HepG2 (cell line): ENCODE results near the gene FZD7. TPM values are rescaled to one million over a fixed set of nuclear protein-coding genes. Genes with fewer than 3 reads are reported as not detected.

Experiments used
- ATAC-seq: fragments of 200-7000 bp; cut with Tn5 transposase; 3 replicates; pipeline ENCODE4 v1.9.1; 2020; ENCODE audit warnings: mild to moderate bottlenecking, moderate library complexity
- BruUV-seq: library from RNA; stranded (reverse); fragments of 400-500 nt; replicated peaks from 2 replicates; lab custom pipeline; 2021; lab: Mats Ljungman, UMichigan
- CTCF ChIA-PET: fragments of 300-600 bp; formaldehyde crosslinking; extraction: SDS; loops from one replicate; lab custom pipeline; 2021; ENCODE audit warnings: low total read pairs, inconsistent platforms, low intra/inter-chr PET ratio; lab: Yijun Ruan, JAX
- POLR2A ChIA-PET: fragments of 350-600 bp; sonication (Branson Sonifier 250); formaldehyde crosslinking; loops from one replicate; lab custom pipeline; 2020; ENCODE audit warnings: antibody characterized with exemption, inconsistent platforms; lab: Yijun Ruan, JAX
- DNase-seq: peaks from one replicate; pipeline ENCODE4 v3.0.0-alpha.2; 2015; ENCODE audit warnings: low spot score
- FAIRE-seq: peaks from 3 replicates; lab custom pipeline; 2011; peaks lifted over from hg19 to GRCh38; lab: Jason Lieb, UNC
- H2AFZ ChIP-seq: one replicate; pipeline ENCODE4 v1.6.1; 2011; ENCODE audit warnings: low read length, inconsistent platforms
- H3K27ac ChIP-seq: fragments of 300-600 bp; 3 replicates; pipeline ENCODE4 v1.8.0; 2011; ENCODE audit warnings: mixed run types, mild to moderate bottlenecking, mixed read lengths, low read length, inconsistent platforms; ENCODE audit not compliant: insufficient read depth; ENCODE audit errors: extremely low read length
- H3K27me3 ChIP-seq, 2 experiments: fragments of 200-600 bp in 1 of 2; 2 replicates in 1 of 2; 3 replicates in 1 of 2; pipeline versions ENCODE4 v1.6.0 to v1.8.0; 2011; ENCODE audit warnings: low read length in 2 of 2, mild to moderate bottlenecking in 2 of 2, moderate library complexity in 2 of 2, inconsistent platforms in 1 of 2; ENCODE audit not compliant: insufficient read depth in 2 of 2, control insufficient read depth in 1 of 2
- H3K36me3 ChIP-seq, 2 experiments: fragments of 200-600 bp in 1 of 2; replicated peaks in 1 of 2; 2 replicates in 1 of 2; 3 replicates in 1 of 2; pipeline versions ENCODE4 v1.5.1 to v1.8.0; 2011; ENCODE audit warnings: low read length in 2 of 2, inconsistent platforms in 1 of 2; ENCODE audit not compliant: insufficient read depth in 2 of 2, control insufficient read depth in 1 of 2
- H3K4me1 ChIP-seq: 2 replicates; pipeline ENCODE4 v1.5.1; 2012; ENCODE audit warnings: low read length, inconsistent platforms; ENCODE audit not compliant: insufficient read depth
- H3K4me2 ChIP-seq: 2 replicates; pipeline ENCODE4 v1.6.0; 2011; ENCODE audit warnings: low read depth, low read length, inconsistent platforms
- H3K4me3 ChIP-seq, 3 experiments: fragments of 200-600 bp in 1 of 3; sonication (generic), shearing (Covaris generic) in 1 of 3; replicated peaks in 1 of 3; 2 replicates each; pipeline ENCODE4 v1.5.1; 2011 to 2016; ENCODE audit warnings: low read length in 3 of 3, inconsistent platforms in 2 of 3, low read depth in 2 of 3, mild to moderate bottlenecking in 2 of 3, control low read depth in 1 of 3, mixed read lengths in 1 of 3; ENCODE audit not compliant: insufficient read depth in 1 of 3
- H3K79me2 ChIP-seq: one replicate; pipeline ENCODE4 v1.6.1; 2011; ENCODE audit warnings: low read length, inconsistent platforms; ENCODE audit not compliant: insufficient read depth
- H3K9ac ChIP-seq: 2 replicates; pipeline ENCODE4 v1.6.0; 2011; ENCODE audit warnings: mild to moderate bottlenecking, low read depth, low read length, inconsistent platforms; ENCODE audit not compliant: insufficient read depth
- H3K9me3 ChIP-seq: 2 replicates; pipeline ENCODE4 v1.5.1; 2012; ENCODE audit warnings: mild to moderate bottlenecking, low read length
- H4K20me1 ChIP-seq: 2 replicates; pipeline ENCODE4 v1.6.0; 2011; ENCODE audit warnings: inconsistent platforms, mild to moderate bottlenecking, low read length, moderate library complexity; ENCODE audit not compliant: insufficient read depth
- FOXC1 ChIP-seq: sonication (generic); formaldehyde crosslinking; IDR thresholded peaks from 2 replicates; pipeline ENCODE4 v1.8.0; 2022; ENCODE audit warnings: mild to moderate bottlenecking, missing genetic modification reagents, borderline replicate concordance
- KAT7 ChIP-seq: IDR thresholded peaks from 2 replicates; pipeline ENCODE4 v1.6.1; 2018; ENCODE audit warnings: borderline replicate concordance, missing compliant biosample characterization
- WGBS: methylation state at CpG from one replicate; pipeline ENCODE4 v1.1.6; 2017; ENCODE audit warnings: low lambda C conversion rate; 5-methylcytosine and 5-hydroxymethylcytosine counted together
- in situ Hi-C: cut with HindIII; loops from 2 replicates; pipeline ENCODE4 v1.10.0; 2017; ENCODE audit warnings: low pct_unique_long_range_greater_than_20kb; ENCODE audit not compliant: extremely low pct_ligation_motif_present
- intact Hi-C: fragments of 100-400 bp; cut with micrococcal nuclease; formaldehyde crosslinking; loops from one replicate; pipeline ENCODE4 v1.10.0; 2022; ENCODE audit not compliant: unreplicated experiment
- polyA plus RNA-seq, 8 experiments: library from polyadenylated mRNA; depleted of rRNA in 3 of 8; stranded (reverse) in 7 of 8; unstranded in 1 of 8; fragments of >200 nt; fragmentation: Illumina TruSeq in 4 of 8; extraction: Trizol in 4 of 8; gene quantifications; 2 replicates each; pipeline versions ENCODE4 v1.2.1 to v1.2.3, GENCODE V29; 2011 to 2016; ENCODE audit warnings: low read depth in 4 of 8, missing spikeins in 1 of 8, mixed read lengths in 1 of 8; ENCODE audit not compliant: insufficient read depth in 1 of 8
- total RNA-seq, 5 experiments: library from RNA; depleted of rRNA; stranded (reverse); fragments of >200 nt; fragmentation: Illumina TruSeq; extraction: Trizol; gene quantifications; 2 replicates each; pipeline ENCODE4 v1.2.3, GENCODE V29; 2016; ENCODE audit warnings: low read depth in 1 of 5
- TF ChIP-seq, protein P1 (sequence below): sonication (generic); formaldehyde crosslinking; IDR thresholded peaks from 2 replicates; pipeline ENCODE4 v1.4.0; 2020; ENCODE audit warnings: missing genetic modification reagents
- TF ChIP-seq, protein P2 (sequence below): sonication (generic); formaldehyde crosslinking; conservative IDR thresholded peaks from 2 replicates; pipeline ENCODE4 v1.4.0; 2020; ENCODE audit warnings: mild to moderate bottlenecking, missing genetic modification reagents, moderate library complexity
- TF ChIP-seq, protein P3 (sequence below): sonication (generic); formaldehyde crosslinking; IDR thresholded peaks from one replicate; pipeline ENCODE4 v1.5.1; 2020; ENCODE audit warnings: mild to moderate bottlenecking, missing genetic modification reagents; ENCODE audit errors: not compliant biosample characterization
- TF ChIP-seq, protein P4 (sequence below): sonication (generic); formaldehyde crosslinking; conservative IDR thresholded peaks from 2 replicates; pipeline ENCODE4 v1.4.0; 2020; ENCODE audit warnings: missing genetic modification reagents

The FZD7 gene
- total and polyA plus RNA-seq, 2 of the 13 experiments (the other 11 are each of a cell fraction or from before 2014, with no cell fraction given): 0.13 to 0.38 TPM

DNA sequence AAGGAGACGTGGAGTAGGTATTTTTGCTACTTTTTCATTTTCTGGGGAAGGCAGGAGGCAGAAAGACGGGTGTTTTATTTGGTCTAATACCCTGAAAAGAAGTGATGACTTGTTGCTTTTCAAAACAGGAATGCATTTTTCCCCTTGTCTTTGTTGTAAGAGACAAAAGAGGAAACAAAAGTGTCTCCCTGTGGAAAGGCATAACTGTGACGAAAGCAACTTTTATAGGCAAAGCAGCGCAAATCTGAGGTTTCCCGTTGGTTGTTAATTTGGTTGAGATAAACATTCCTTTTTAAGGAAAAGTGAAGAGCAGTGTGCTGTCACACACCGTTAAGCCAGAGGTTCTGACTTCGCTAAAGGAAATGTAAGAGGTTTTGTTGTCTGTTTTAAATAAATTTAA, 3.4 kb downstream of the FZD7 start:
- CTCF ChIA-PET: no interaction called here
- Histone ChIP-seq H3K27ac (no peak overlapping the region), H3K4me2 (no peak overlapping the region), H3K27me3 (peaks cover 2 to 37% of the 10 kb centered on the region in 2 experiments; a peak in 4 of 5 replicates), H3K9ac (no peak overlapping the region), H3K9me3 (no peaks in the 10 kb centered on the region), H3K79me2 (no peaks in the 10 kb centered on the region), H3K4me1 (peaks cover 34% of the 10 kb centered on the region), H3K4me3 (no peak overlapping the region), H2AFZ (no peak overlapping the region), H4K20me1 (no peaks in the 10 kb centered on the region), H3K36me3 (no peaks in the 10 kb centered on the region)
- in situ Hi-C loops: no loop called here
- no TSS peak for BruUV-seq
- DNase-seq (no peak), FAIRE-seq (peak; percentile 4), ATAC-seq (no peak)
- 73% methylated on average over 7 of the region's 7 CpGs for WGBS
- intact Hi-C loops: no loop called here
- POLR2A ChIA-PET: no interaction called here
- TF ChIP-seq, protein P1, sequence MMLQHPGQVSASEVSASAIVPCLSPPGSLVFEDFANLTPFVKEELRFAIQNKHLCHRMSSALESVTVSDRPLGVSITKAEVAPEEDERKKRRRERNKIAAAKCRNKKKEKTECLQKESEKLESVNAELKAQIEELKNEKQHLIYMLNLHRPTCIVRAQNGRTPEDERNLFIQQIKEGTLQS (CRISPR knock-in tag): no peak
- TF ChIP-seq, protein P2, sequence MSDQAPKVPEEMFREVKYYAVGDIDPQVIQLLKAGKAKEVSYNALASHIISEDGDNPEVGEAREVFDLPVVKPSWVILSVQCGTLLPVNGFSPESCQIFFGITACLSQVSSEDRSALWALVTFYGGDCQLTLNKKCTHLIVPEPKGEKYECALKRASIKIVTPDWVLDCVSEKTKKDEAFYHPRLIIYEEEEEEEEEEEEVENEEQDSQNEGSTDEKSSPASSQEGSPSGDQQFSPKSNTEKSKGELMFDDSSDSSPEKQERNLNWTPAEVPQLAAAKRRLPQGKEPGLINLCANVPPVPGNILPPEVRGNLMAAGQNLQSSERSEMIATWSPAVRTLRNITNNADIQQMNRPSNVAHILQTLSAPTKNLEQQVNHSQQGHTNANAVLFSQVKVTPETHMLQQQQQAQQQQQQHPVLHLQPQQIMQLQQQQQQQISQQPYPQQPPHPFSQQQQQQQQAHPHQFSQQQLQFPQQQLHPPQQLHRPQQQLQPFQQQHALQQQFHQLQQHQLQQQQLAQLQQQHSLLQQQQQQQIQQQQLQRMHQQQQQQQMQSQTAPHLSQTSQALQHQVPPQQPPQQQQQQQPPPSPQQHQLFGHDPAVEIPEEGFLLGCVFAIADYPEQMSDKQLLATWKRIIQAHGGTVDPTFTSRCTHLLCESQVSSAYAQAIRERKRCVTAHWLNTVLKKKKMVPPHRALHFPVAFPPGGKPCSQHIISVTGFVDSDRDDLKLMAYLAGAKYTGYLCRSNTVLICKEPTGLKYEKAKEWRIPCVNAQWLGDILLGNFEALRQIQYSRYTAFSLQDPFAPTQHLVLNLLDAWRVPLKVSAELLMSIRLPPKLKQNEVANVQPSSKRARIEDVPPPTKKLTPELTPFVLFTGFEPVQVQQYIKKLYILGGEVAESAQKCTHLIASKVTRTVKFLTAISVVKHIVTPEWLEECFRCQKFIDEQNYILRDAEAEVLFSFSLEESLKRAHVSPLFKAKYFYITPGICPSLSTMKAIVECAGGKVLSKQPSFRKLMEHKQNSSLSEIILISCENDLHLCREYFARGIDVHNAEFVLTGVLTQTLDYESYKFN (CRISPR knock-in tag): no peak
- TF ChIP-seq, protein P3, sequence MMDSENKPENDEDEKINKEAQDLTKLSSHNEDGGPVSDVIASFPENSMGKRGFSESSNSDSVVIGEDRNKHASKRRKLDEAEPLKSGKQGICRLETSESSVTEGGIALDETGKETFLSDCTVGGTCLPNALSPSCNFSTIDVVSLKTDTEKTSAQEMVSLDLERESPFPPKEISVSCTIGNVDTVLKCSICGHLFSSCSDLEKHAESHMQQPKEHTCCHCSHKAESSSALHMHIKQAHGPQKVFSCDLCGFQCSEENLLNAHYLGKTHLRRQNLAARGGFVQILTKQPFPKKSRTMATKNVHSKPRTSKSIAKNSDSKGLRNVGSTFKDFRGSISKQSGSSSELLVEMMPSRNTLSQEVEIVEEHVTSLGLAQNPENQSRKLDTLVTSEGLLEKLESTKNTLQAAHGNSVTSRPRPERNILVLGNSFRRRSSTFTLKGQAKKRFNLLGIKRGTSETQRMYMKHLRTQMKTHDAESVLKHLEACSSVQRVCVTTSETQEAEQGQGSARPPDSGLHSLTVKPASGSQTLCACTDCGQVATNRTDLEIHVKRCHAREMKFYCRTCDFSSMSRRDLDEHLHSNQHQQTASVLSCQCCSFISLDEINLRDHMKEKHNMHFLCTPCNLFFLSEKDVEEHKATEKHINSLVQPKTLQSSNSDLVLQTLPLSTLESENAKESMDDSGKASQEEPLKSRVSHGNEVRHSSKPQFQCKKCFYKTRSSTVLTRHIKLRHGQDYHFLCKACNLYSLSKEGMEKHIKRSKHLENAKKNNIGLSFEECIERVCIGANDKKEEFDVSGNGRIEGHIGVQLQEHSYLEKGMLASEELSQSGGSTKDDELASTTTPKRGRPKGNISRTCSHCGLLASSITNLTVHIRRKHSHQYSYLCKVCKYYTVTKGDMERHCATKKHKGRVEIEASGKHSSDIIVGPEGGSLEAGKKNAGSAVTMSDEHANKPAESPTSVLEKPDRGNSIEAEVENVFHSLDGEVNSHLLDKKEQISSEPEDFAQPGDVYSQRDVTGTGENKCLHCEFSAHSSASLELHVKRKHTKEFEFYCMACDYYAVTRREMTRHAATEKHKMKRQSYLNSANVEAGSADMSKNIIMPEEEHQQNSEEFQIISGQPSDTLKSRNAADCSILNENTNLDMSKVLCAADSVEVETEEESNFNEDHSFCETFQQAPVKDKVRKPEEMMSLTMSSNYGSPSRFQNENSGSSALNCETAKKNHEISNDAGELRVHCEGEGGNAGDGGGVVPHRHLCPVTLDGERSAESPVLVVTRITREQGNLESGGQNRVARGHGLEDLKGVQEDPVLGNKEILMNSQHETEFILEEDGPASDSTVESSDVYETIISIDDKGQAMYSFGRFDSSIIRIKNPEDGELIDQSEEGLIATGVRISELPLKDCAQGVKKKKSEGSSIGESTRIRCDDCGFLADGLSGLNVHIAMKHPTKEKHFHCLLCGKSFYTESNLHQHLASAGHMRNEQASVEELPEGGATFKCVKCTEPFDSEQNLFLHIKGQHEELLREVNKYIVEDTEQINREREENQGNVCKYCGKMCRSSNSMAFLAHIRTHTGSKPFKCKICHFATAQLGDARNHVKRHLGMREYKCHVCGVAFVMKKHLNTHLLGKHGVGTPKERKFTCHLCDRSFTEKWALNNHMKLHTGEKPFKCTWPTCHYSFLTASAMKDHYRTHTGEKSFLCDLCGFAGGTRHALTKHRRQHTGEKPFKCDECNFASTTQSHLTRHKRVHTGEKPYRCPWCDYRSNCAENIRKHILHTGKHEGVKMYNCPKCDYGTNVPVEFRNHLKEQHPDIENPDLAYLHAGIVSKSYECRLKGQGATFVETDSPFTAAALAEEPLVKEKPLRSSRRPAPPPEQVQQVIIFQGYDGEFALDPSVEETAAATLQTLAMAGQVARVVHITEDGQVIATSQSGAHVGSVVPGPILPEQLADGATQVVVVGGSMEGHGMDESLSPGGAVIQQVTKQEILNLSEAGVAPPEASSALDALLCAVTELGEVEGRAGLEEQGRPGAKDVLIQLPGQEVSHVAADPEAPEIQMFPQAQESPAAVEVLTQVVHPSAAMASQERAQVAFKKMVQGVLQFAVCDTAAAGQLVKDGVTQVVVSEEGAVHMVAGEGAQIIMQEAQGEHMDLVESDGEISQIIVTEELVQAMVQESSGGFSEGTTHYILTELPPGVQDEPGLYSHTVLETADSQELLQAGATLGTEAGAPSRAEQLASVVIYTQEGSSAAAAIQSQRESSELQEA (CRISPR knock-in tag): no peak
- no peak for TF ChIP-seq KAT7
- TF ChIP-seq FOXC1: no peak
- TF ChIP-seq, protein P4, sequence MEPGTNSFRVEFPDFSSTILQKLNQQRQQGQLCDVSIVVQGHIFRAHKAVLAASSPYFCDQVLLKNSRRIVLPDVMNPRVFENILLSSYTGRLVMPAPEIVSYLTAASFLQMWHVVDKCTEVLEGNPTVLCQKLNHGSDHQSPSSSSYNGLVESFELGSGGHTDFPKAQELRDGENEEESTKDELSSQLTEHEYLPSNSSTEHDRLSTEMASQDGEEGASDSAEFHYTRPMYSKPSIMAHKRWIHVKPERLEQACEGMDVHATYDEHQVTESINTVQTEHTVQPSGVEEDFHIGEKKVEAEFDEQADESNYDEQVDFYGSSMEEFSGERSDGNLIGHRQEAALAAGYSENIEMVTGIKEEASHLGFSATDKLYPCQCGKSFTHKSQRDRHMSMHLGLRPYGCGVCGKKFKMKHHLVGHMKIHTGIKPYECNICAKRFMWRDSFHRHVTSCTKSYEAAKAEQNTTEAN (CRISPR knock-in tag): no peak
